Inflammatory macrophage (primary cell): Measurements from ENCODE around the gene SFN.
"Not testable (repeated sequence)": the region's sequence is repeated elsewhere in the genome, so short reads cannot be mapped to it uniquely, and the experiment has no call there.

Experiments used
- DNase-seq, 2 donors: peaks; one replicate each; pipeline ENCODE4 v3.0.0-alpha.2; 2020 to 2022

The SFN gene

DNA sequence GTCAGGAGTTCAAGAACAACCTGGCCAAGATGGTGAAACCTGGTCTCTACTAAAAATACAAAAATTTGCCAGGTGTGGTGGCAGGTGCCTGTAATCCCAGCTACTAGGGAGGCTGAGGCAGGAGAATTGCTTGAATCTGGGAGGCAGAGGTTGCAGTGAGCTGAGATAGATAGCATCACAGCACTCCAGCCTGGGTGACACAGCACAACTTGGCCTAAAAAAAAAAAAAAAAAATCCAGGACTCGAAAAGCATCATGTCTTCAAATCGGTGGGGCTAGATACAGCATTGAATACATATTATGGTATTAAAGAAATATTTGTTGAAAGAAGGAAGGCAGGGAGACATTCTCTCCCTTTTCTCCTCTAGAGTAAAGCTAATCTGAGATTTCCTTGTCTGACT, 10.1 kb downstream of the SFN start:
- DNase-seq: not testable (repeated sequence)

DNA sequence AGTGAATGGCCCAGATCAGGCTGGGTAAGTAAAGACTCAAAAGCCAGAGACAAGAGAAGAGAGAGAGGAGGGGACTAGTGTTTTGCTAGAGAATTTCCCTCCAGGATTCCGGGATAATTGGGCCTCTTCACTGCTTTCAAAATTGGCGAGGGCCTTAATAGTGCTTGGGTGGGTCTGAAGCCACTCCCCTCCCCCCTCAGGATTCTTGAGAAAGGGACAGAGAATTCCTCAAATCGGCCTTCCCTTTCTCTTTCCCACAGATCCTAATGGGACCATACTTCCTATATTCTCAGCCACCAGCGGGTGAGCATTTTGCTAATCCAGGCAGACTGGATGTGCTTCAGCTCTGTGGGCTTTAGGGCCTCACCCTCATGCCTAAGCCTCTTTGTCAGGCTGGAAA, 11.9 kb downstream of the SFN start:
- no peak for DNase-seq

DNA sequence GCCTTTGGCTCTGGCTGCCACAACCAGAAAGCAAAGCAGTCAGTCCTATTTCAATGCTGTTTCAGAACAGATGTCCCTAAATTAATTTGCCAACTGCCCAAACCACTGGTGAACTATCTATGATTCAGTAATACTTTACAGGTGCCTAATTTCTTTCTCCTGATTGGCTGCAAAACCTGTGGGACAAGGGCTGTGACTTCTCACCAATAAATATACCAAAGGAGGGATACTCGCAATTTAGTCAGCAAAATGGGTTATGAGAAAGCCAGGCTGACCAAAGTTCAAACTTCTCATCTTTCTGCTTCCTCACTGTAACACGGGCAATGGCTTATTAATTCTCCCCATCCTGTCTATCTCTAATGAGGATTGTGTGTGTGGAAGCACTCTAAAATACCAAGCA, 14.4 kb downstream of the SFN start:
- DNase-seq: no peak

DNA sequence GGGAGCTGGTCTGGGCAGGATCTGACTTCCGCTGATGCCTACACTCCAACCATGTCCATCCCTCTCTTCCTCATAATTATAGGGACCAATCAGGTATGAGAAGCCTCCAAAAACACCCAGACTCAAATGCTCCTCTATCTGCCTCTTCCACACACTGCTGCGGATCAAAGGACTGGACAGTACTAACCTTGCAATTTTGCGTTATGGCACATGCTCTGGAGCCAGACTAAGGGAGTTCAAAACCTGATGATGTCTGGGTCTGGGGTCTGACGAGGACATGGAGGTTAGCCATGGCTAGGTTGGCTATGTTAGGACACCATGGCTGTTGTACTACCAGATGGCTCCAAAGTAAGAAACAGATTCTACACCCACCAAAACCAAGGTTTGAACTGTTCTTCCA, 16.8 kb downstream of the SFN start:
- DNase-seq: no peak

DNA sequence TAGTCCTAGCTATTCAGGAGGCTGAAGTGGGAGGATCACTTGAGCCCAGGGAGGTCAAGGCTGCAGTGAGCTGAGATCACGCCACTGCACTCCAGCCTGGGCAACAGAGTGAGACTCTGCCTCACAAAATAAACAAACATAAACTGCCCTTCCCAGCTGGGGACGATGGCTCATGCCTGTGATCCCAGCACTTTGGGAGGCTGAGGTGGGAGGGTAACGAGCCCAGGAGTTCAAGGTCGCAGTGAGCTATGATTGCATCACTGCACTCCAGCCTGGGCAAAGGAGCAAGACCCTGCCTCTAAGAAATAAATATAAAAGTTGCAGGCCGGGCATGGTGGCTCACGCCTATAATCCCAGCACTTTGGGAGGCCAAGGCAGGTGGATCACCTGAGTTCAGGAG, 18.7 kb downstream of the SFN start:
- DNase-seq: not testable (repeated sequence)

DNA sequence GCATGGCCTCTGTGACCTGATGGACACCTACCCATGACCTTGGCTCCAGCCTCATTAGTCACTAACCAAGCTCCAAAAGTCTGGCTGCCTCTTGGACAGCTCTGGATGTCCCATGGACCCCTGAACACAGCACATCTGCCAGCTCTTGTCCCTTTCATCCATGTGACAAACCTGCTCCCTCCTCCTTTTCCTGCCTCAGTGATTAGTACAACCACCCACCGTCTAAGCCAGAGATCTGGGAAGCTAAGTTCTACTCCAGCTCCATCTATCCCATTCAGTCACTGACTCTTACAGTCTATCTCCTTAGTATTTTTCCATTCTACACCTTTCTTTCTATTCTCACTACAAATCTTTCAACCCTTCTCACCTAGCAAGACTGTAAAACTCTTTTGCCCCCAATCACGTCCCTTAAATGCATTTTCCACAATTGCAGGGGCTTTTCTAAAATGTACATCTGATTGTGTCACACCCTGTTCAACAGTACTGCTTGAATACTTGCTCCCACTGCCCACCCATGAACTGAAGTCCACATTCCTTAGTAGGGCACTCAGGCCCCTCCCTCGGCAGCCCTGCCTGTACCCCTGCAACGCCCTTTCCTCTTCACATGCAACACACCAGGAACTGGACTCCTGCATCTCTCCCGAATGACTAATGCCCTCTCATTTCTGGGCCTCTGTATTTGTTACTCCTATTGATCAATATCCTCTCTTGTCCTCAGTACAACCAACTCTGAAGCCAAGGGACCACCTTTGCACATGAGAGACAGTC, 19.9 kb downstream of the SFN start:
- DNase-seq: no peak

DNA sequence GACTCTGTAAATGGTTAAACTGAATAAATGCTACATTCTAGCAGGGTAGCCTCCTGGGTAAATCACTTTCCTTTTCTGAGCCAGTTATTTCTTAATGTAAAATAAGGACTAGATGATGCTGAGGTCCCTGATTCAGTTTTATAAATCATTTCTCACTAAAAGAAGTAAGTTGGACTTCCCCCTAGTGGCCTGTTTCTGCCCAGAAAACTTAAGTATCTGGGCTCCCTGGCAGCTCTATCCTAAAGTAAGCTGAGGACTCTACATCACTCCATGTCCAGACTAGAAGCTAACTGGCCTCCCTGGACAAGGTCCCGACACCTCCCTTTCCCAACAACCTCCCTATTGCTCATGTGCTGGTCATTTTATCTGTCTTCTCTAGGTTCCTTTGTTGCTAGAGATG, 24.2 kb downstream of the SFN start:
- DNase-seq: peak; percentile 46 to 49

DNA sequence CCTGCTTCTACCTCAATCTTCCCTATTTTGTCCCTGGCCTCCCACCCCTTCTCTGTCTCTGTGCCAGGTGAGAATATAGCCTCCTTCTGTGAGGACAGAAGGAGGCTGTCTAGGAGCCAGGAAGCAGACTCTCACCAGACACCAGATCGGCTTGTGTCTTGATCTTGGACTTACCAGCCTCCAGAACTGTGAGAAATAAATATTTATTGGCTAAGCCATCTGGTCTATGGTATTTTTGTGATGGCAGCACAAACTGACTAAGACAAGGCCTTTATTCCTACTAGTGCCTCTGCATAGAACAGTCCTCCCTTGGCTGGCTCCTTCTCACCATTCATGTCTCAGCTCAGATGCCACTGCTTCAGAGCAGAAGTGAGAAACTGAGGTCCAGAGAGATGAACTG, 25.3 kb downstream of the SFN start:
- no peak for DNase-seq

DNA sequence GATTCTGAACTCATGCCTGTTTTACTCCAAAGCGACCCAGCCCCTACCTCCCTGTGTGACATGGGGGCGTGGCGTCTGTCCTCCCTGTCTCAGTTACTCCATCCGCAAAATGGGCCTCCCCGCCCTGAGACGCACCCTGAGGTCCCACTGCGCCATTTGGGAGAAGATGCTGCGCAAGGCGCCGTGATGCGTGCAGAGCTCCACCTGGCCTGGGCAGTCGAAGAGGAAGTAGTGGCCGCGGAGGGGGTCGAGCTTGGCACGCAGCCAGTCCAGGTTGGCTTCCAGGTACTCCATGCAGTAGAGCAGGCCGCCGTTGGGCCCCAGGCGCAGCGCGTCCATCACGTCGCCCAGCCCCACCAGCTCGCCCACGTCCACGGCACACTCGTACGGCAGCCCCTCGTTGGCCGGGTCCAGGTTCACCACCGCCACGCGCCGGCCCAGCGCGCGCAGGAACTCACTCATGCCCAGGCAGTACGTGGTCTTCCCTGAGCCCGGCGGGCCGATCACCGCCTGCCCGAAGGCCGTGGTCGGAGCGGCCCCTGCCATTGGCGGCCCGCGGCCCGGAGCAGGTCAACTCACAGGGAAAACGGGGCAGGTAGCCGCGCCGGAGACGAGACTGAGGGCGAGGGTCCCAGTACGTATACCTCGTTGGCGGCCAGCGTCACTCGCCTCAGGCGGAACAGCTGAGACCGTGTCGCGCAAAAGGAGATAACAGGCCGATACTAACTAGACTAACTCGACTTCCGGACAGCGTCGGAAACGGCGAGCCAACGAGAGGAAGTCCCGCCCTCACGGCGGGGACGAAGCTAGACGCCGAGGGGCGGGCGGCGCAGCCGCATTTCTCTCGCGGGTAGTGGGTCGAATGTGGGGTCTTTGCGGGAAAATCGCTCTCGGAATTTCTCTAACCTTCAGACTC, 26.9 kb downstream of the SFN start, which contains the start of gene GPN2:
Gene GPN2 (minus strand): TSS at position 733 of the 916 bp plus-strand sequence. CDS start 187 bp downstream, at position 546.
- peak; percentile 63 to 83 for DNase-seq

DNA sequence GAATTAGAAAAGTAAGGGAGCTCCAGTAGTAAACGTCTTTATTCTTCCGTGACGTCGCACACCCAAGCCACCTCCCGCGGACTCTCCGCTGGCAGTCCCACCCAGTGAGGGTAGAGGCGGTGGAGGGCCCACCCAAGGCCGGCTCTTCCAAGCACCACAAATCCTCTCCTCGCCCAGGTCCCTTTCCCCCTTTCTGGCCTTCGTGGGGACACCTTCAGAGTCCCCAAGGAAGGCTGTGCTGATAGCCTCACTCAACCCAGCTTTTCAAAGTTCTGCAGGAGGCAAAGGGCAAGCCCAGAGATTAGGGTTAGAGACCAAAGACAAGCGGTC, 27.5 kb downstream of the SFN start:
- DNase-seq: no peak

DNA sequence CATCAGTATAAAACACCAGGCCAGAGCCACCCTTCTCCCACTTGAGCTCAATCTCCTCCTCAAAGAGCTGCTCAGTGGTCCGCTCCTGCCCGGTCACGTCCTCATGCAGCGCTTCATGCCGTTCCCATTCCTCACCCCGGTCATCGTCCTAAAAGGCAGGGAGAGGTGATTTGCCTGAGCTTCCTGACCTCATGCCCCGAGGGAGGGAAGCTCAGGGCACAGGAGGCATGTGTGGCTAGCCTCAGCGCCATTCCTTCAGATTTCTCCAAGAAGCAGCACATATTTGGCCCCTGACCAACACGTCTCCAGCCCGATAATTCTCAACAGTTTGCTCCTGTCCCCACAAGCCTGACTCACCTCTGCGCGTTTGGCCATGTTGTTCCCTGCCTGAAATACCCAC, 31.3 kb downstream of the SFN start:
- no peak for DNase-seq

DNA sequence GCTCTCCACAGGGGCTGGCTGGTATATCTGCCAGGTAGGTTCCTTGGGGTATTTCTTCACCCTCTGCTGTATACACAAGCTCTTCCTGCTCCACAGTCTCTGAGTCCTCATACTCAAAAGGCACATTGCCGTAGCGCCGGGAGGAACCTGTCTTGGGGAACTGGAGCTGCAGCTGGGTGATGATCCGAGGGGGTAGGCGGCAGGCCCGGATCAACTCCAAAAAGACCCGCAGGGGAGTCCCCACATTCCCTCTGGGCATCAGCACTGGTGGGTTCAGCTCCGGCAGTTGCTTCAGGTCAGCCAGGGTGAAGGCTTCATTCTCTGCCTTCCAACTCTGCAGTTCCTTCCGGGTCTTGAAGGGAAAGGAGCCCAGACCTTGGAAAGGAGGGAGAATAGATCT, 34.4 kb downstream of the SFN start:
- no peak for DNase-seq

DNA sequence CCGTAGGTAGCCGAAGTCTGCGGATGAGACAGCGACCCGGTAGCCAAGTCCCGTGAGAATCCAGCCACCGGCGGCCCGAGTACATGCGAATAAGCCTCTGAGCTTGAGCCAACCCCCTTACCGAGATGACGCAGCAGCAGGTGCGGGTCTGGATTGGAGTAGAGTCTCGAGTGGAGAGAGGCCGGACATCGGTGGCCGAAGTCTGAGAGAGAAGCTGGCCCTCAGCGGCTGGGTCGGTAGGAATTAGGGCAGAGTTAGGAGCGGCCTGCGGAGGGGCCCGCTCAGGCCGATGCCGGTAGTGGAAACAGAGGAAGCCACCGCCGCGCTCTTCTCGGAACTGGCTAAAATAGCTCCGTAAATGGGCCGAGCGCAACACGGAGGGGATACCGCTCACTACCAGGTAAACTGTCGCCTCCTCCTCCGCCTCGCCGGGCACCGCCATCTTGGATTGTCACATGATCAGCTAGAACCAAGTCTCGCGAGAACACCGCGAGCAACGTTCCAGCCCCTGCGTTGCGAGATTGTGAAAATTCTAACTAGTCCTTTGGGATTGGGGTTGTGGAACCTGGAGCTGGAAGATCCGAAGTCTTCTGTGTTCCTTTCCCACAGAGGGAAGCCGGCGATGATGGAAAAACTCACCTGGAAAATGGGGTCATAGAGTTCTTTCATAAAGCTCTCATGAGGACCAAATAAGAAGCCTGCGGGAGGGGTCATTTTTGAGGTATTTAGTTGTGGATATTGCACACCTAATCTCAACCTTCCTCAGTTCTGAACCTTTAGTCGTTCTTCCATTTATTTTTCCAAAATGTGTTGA, 37.3 kb downstream of the SFN start, which contains the start of gene GPATCH3:
Gene GPATCH3 (minus strand): TSS at position 467 of the 814 bp plus-strand sequence. CDS start 25 bp downstream, at position 442.
- DNase-seq: peak; percentile 86 to 93

DNA sequence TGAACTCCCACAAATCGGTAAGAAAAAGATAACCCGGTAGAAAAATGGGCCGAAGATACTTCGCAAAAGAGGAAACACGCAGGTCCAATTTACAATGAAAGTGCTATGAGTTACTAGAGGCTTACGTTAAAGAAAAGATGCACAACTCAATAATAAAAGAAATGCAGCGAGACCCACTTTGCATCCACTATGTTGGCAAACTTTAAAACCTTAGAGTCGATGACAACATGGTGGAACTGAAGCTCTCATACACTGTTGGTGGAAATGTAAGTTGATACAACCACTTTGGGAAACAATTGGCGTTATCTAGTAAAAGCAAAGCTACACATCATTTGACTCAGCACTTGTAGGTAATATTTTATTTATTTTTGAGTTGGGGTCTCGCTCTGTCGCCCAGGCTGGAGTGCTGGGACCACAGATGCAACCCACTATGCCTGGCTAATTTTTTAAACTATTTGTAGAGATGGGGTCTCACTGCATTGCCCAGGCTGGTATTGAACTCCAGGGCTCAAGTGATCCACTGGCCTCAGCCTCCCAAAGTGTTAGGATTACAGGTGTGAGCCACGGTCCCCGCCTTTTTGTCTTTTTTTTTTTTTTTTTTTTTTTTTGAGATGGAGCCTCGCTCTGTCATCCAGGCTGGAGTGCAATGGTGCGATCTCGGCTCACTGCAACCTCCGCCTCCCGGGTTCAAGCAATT, 38.0 kb downstream of the SFN start:
- DNase-seq: no peak

DNA sequence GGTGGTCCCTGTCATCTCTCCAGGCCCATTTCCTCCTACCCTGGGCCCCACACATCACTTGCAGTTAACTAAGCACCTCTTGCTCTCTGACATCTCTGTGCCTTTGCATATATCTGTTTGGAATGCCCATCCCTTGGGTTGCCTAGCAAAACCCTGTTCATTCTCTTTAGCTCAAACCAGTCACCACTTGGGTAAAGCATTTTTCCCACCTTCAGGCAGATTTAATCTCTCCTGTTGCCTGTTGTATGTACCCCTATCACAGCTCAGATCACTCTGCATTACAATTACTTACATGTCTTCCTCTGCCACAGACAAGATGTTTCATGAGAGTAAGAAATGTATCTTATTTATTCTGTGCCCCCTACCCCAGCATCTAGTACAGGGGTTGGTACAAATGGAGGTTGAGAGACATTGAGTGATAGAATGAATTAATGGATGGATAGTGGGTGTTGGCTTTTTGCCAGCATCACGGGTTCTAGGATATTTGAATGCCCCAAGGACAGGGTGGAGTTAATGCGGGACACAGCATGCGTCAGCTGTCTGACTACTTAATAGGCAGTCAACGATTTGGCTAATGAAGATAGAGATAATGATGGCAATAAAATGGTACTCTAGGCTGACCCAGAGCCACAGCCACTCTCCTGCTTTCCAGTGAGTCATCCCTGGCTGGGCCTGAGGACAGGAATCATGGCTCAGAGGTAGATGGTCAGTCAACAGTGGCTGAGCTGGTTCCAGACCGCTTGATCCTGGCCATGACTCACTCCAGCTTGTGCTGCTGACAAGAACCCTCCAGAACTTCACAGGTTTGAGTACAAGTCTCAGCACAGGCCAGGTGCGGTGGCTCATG, 44.3 kb downstream of the SFN start:
- no peak for DNase-seq

DNA sequence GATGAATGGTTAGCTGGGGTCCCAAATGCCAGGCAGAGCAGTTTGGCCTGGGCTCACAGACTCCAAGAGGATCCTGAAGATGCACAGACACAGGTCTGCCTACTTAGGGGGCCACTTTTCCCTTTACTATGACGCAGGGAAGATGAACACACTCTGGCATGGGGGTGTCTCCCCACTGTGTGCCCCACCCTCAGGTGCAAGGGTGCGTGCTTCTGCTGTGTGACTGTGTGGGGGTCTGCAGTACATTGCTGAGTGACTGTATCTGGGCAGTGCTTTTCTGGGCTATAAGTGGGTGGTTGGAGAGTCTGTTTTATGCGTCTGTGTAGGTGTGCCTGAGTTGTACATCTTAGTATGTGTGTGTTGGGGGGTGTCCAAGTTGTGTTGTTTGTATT, 47.0 kb downstream of the SFN start:
- no peak for DNase-seq

DNA sequence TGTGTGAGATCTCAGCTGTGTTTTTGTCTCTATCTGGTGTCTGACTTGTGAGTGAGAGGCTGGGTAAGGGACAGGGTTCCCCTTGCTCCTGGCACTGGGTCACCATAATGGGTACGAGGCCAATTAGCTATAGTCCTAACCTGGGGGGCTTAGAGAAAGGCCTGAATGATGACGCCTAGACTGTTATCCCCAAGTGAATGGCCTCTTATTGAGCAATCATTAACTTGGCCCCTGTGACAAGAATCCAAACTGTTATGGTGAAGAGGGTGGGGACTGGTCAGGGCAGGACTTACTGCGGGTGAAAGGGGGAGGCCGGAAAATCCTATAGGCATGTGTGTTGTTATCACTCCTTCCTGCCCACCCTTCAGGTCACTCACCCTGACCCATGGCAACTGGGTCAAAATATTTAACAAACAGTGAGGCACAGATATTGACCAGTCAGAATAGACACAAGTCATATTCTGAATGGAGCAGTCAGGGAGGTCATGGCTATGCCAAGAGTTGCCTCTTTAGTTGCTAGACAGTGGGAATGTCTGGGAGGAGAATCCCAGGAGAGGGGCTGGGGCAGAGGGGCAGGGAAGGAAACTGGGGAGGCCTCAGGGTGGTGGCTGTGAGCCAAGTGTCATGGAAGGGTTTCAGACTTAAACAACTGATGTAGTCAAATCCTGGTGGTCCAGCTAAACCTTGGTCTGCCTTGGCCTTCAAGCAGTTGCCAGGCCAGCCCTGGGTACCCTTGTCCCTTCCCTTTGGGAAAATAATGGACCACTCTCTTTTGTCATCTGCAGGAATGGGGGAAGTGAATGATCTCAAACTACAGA, 47.6 kb downstream of the SFN start:
- DNase-seq: no peak

DNA sequence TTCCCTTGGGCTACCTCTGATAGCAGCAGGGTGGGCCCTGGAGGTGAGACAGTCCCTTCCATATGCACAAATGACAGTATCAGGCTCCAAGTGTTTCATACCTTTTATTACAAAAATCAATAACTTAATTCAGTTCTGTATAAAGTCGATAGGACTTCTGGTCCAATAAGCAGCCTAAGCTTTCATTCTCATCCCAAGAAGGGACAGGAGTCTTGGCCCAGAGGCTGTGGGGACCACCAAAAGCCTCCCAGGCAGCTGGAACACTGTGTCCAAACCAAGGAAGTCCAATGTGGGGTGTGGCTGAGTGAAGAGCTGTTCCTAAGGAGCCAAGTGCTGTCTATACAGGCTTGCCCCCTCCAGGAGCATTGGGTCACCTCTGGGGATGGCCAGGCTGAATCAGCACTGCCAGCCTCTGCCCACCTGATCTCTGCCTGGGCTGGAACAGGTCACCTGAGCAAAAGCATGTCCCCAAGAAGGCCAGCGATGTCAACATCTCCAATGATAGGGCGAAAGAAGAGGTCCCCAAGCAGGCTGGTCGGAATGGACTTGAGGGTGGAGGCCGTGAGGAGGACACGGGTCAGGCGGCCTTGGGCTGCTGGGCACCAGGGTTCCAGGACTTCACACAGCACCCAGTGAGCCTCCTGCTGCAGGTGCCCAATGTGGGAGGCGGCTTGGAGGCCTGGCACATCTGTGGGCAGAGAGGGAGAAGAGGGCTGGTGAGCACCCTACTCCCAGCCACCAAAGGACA, 48.6 kb downstream of the SFN start:
- no peak for DNase-seq

DNA sequence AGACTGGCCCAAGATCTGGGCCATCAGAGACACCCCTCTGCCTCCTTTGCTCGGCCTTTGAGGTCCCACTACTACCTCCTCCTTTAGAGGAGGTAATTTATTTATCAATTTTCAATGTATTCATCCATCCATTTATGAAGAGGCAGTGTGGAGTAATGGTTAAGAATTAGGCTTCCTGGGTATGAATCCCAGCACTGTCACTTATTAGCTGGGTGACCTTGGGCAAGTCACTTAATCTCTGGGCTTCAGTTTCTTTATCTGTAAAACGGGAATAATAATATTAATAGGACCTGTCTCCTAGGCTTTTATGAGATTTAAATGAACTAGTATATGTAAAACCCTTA, 49.2 kb downstream of the SFN start:
- DNase-seq: no peak

DNA sequence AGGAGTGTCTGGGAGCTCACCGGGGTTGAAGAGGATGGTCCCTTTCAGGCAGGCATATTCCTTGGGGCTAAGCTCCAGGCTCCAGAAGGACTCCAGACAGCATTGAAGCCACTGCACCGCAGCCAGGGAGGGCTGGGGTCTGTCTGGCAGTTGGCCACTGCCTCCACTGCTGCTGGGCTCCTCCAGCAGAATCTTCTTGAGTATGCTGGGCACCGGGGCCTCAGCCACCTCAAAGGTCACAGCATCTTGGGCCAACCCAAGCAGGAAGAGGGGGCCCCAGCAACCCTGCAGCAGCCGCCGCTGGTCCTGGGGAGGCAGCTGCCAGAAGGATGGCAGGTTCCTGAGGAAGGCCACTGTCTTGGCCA, 50.4 kb downstream of the SFN start:
- no peak for DNase-seq
